Activated effector memory CD4-positive, alpha-beta T cell treated with anti-CD3 and anti-CD28 coated beads, Interleukin-2, amount 50 U/mL, for 16 hours (primary cell): ENCODE measurements around the gene PARPBP.
"Not testable (repeated sequence)": the region's sequence is repeated elsewhere in the genome, so short reads cannot be mapped to it uniquely, and the experiment has no call there.

ENCODE experiments used
- DNase-seq: peaks from one replicate; pipeline ENCODE4 v3.0.0-alpha.2; 2020

Gene PARPBP, protein sequence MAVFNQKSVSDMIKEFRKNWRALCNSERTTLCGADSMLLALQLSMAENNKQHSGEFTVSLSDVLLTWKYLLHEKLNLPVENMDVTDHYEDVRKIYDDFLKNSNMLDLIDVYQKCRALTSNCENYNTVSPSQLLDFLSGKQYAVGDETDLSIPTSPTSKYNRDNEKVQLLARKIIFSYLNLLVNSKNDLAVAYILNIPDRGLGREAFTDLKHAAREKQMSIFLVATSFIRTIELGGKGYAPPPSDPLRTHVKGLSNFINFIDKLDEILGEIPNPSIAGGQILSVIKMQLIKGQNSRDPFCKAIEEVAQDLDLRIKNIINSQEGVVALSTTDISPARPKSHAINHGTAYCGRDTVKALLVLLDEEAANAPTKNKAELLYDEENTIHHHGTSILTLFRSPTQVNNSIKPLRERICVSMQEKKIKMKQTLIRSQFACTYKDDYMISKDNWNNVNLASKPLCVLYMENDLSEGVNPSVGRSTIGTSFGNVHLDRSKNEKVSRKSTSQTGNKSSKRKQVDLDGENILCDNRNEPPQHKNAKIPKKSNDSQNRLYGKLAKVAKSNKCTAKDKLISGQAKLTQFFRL

DNA sequence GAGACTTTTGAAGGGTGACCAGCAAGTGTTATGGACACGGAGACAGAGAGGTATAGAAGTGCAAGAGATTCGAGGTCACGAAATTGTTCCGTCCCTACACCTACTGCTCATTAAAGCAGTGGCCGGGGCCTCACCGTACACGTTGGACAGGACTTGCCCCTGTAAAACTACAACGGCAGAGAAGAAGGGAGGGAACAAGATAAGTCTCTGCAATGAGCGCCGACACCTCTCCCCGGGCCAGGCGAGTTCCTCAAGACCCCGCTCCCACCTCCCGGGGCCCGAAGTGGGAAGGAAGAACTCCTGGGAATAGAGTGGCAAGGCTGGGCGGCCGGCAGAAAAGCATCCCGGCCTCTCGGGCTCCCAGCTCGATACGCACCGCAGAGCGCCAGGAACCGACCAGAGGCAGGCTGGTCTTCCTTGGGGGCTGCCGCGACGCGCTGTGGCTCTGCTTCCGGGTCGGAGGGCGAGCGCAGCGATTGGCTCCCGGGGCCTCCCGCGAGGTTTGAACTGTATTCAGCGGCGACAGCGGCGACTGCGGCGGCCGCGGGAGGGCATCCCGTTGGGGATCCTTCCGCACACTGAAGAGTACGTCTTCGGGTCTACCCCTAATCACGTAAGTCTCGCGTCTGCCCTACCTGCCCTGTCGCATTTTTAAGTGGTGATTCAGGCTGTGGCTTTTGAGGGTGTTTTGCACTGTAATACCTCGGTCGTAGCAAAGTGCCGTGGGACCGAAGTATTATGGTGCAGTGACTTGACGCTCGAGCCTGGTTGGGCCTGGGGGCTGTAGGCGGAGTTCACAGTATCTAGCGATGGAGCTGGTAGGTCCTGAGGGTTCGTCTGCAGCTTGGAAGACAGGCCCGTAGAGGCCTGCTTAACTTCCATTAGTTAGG lies at the start of gene PARPBP, which contains the start of gene NUP37:
PARPBP (plus strand) TSS at position 510 of the 890 bp plus-strand sequence. CDS start 3,706 bp downstream, outside the sequence.
NUP37 (minus strand) TSS at position 441 of the 890 bp plus-strand sequence. CDS start 1,596 bp downstream, outside the sequence.
- DNase-seq = peak; percentile 97

DNA sequence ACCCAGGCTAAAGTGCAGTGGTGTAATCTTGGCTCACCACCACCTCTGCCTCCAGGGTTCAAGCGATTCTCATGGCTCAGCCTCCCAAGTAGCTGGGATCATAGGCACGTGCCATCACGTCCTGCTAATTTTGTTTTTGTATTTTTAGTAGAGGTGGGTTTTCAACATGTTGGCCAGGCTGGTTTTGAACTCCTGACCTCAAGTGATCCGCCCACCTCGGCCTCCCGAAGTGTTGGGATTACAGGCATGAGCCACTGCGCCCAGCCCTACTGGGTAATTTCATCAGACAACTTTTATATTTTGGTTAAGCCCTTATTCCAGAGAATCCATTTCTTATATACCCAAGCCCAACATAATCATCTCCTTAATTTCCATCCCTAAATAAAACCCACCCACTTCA lies 47.9 kb upstream of the PARPBP start:
- DNase-seq = not testable (repeated sequence)

DNA sequence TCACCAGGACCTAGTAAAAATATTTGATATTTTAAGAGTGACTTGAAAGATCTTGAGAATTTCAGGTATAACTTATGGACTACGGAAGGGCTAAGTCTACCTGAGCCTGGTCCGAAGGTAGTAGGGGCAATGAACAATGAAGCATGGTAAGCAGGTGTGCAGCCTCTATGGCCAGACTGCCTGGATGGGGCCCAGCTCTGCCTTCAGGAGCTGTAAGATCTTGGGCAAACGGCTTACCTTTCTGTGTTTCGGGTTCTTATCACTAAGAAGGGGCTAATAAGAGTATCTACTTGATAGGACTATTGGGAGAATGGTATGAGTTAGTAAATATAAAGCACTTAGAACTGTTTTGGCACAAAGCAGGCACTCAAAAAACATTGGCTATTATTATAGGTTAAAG lies 39.1 kb upstream of the PARPBP start:
- DNase-seq = no peak

DNA sequence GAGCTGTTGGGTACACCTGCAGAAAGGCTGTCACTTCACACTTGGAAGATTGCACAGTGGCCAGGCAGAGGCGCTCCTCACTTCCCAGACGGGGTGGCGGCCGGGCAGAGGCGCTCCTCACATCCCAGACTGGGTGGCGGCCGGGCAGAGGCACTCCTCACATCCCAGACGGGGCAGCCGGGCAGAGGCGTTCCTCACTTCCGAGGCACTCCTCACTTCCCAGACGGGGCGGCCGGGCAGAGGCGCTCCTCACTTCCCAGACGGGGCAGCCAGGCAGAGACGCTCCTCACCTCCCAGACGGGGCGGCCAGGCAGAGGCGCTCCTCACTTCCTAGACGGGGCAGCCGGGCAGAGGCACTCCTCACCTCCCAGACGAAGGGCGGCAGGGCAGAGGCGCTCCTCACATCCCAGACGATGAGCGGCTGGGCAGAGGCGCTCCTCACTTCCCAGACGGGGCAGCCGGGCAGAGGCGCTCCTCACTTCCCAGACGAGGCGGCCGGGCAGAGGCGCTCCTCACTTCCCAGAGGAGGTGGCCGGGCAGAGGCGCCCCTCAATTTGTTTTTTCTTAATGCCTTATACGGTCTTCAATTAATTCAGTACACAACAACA lies 30.7 kb upstream of the PARPBP start:
- not testable (repeated sequence) for DNase-seq

DNA sequence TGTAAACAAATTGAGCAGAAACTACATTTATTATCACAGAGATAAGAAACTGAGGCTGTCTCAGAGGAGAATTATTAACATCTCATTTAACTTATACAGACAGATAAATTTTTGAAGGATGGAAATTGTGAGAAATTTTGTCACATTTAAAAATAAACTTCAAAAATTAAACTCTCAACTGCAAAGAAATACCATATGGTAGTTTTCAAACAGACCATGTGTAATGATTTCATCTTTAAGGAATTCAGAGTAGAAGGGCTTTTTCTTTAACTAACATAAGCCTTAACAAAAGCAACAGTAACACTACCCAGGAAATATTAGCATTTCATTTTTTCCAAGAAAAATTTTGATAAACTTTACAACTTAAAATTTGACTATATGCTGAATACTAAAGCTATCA lies 26.7 kb upstream of the PARPBP start:
- no peak for DNase-seq

DNA sequence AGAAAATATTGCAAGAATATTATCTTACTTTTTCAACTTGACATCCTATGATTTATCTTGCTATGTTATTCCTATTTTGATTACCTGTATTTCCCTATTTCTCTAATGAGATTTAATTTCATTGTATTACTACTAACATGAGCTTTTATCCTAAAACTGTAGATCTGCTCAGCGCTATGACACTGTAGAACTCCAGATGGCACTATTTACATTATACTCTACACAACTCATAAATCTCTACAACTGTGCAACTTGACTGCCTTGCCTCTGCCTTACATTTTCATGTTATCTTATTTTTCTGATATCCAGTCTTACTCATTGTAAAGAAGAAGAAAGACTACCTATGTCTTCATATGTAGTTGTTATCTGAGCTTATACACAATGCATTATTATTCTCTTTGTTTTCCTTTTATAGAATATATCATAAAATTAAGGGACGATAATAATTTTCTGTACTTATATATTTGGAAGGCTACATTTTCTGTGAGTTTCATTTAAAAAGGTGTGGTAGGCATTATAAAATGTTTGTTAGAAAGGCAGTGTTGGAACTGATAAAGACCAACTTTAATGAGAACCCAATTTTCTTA lies 24.2 kb upstream of the PARPBP start:
- no peak for DNase-seq

DNA sequence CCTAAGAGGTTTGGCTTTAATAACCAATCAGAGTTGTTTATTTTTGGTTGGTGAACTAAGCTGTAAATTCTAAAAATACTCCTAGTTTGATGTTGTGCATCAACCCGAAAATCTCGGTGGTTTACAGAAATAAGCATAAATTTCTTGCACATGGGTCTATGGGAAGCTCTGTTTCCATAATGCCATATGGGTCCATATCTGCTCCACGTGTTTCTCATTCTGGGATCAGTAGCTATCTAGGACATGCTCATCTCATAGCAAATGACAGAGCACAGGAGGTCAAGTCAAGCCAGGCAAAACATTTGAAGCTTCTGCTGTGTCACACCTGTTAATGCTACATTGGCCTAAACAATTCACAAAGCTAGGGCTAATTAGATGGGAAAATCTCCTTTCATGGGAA lies 23.1 kb upstream of the PARPBP start:
- DNase-seq = no peak

DNA sequence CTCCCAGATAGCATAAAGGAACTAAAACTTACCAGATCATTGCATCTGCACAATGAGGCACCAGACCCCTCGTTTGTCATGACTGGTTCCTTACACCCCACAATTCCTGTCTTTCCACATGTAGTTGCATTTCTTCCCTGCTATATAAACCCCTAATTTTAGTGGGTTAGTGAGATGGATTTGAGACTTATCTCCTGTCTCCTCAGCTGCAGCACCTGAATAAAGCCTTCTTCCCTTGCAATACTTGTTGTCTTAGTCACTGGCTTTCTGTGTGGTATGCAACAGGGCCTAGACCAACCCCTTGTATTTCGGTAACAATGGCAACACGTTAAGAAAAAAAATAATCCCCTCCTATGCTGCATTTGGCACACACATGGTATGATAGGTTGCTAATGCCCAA lies 13.1 kb upstream of the PARPBP start:
- DNase-seq = no peak

DNA sequence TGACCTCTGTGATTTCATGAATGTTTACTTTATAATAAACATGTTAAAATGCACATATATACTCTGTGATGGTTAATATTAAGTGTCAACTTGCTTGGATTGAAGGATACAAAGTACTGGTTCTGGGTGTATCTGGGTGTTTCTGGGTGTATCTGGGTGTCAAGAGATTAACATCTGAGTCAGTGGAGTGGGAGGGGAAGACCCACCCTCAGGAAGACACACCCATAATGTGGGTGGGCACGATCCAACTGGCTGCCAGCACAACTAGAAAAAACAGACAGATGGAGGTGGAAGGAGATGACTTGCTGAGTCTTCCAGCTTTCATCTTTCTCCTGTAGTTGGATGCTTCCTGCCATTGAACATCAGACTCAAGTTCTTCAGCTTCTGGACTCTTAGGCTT lies 12.0 kb upstream of the PARPBP start:
- DNase-seq = no peak

DNA sequence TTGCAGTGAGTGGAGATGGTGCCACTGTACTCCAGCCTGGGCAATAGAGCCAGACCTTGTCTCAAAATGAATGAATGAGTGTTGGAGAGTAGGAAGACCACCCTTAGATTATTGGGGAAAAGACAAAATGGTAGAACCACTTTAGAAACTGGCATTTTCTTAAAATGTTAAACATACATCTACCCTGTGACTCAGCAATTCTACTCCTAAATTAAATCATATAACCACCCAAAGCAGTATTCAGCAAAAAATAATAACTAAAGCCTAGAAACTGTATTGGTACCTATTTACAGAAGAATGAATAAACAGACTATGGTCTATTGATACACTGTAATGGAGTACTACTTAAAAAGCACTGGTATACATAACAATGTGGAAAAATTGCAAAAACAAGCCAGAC lies 9.2 kb upstream of the PARPBP start:
- DNase-seq = no peak

DNA sequence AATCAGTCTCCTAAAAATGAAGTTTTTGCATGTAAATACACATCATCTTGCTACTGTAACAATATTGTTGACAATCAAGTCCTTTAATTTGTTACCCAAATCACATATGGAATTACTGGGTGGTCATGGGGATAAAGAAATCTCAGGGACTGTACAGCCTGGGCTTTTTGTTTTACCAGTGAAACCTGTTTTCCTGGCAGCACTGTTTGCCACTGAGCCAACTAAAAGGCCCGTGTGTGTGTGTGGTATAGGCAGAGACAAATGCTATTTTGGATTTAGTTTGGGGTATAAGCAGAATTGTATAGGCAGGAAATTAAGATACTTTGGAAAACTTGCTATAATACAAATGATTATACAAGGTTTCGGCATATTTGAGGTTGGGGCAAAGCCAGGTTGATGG lies 5.8 kb upstream of the PARPBP start:
- DNase-seq = no peak

DNA sequence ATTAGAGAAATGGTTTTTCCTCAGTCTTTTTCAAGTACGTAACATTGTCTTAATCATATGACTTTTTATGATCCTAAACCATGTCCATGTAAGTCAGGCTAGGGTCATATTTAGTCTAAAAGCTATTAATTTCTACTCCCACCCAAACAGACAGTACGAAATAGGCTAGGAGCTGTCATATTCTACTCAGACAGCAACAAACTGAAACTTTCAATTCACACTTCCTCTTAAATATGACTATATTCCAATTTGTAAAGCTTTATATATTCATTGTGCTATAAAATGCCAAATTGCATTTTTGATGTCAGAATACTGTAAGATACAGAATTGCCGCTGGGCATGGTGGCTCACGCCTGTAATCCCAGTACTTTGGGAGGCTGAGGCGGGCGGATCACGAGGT lies 3.6 kb upstream of the PARPBP start:
- no peak for DNase-seq

DNA sequence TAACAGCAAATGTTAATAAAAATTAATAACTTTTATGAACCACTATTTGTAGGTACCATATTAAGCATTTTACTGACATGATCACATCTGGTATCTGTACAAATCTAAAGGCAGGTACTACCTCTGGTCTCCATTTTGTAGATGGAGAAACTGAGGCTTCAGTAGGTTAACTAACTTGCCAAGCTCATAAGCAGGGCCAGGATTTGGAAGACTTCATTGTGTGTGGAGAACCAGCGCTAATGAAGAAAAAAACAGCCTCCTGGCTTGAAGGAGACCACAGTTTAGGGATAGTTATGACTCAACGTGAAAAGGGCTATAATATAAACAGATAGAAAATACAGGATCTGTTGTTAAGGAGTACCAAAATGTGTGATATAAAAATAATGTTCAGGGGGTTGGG lies 1.1 kb upstream of the PARPBP start:
- DNase-seq = no peak

DNA sequence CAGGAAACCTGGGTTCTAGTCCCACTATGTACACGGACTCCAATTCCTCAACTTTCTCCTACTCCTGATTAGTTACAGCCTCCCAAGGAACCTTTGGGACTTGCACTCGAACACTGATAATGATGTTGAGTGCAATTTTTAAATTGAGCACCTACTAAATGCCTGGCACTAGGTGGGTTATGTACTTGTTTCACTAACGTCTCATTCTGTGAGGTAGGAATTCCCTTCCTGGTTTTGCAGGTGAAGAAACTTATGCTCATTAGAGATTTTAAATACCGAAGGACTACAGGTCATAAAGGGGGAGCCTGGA lies 536 bp downstream of the PARPBP start:
- DNase-seq = no peak

DNA sequence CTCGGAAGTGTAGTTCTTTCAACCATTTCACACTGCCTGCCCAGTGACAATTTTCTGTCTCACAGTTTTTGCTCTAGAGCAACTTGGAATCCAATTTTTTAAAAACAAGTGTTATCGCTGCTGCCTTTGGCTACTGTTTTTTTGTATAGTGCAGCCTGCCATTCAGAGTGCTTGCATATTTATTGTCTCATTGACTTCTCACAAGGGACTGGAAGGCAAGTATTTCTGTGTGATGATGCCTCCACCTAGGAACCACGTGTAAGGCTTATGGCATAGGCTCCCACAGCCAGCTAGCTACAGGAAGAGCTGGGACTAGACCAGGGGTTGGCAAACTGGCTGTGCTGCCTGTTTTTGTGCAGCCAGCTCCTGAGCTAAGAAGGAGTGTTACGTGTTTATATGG lies 903 bp downstream of the PARPBP start:
- DNase-seq = no peak

DNA sequence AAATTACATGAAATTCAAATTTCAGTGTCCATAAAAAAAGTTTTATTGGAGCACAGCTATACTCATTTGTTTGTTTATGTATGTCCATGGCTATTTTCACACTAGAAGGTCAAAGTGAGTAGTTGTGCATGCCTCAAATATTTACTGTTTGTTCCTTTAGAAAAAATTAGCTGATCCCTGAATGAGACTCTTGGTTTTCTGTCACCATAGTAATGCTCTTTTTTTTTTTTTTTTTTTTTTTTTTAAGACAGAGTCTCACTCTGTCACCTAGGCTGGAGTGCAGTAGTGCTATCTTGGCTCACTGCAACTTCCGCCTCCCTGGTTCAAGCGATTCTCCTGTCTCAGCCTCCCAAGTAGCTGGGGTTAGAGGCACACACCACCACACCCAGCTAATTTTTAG lies 1.3 kb downstream of the PARPBP start:
- DNase-seq = not testable (repeated sequence)

DNA sequence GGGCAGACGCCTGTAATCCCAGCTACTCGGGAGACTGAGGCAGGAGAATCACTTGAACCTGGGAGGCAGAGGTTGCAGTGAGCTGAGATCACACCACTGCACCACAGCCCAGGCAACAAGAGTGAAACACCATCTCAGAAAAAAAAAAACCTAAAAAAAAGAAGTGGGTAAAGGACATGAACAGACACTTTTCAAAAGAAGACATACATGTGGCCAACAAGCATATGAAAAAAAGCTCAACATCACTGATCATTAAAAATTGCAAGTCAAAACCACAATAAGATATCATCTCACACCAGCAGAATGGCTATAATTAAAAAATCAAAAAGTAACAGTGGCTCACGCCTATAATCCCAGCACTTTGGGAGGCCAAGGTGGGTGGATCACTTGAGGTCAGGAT lies 10.7 kb downstream of the PARPBP start:
- not testable (repeated sequence) for DNase-seq

DNA sequence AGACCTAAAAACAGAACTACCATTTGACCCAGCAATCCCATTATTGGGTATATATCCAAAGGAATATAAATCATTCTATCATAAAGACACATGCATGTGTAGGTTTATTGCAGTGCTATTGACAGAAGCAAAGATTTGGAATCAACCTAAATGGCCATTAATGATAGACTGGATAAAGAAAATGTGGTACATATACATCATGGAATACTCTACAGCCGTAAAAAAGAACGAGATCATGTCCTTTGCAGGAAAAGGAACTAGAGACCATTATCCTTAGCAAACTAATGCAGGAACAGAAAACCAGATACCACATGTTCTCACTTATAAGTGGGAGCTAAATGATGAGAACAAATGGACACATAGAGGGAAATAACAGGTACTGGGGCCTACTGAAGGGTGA lies 11.5 kb downstream of the PARPBP start:
- not testable (repeated sequence) for DNase-seq

DNA sequence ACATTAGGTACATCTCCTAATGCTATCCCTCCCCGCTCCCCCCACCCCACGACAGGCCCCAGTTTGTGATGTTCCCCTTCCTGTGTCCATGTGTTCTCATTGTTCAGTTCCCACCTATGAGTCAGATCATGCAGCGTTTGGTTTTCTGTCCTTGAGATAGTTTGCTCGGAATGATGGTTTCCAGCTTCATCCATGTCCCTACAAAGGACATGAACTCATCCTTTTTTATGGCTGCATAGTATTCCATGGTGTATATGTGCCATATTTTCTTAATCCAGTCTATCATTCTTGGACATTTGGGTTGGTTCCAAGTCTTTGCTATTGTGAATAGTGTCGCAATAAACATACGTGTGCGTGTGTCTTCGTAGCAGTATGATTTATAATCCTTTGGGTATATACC lies 17.6 kb downstream of the PARPBP start:
- not testable (repeated sequence) for DNase-seq

DNA sequence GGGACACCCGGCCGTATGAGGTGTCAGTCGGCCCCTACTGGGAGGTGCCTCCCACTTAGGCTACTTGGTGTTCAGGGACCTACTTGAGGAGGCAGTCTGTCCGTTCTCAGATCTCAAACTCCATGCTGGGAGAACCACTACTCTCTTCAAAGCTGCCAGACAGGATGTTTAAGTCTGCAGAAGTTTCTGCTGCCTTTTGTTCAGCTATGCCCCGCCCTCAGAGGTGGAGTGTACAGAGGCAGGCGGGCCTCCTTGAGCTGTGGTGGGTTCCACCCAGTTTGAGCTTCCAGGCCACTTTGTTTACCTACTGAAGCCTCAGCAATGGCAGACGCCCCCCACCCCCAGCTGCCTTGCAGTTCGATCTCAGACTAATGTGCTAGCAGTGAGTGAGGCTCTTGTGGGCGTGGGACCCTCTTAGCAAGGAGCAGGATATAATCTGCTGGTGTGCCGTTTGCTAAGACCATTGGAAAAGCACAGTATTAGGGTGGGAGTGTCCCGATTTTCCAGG lies 22.9 kb downstream of the PARPBP start:
- not testable (repeated sequence) for DNase-seq

DNA sequence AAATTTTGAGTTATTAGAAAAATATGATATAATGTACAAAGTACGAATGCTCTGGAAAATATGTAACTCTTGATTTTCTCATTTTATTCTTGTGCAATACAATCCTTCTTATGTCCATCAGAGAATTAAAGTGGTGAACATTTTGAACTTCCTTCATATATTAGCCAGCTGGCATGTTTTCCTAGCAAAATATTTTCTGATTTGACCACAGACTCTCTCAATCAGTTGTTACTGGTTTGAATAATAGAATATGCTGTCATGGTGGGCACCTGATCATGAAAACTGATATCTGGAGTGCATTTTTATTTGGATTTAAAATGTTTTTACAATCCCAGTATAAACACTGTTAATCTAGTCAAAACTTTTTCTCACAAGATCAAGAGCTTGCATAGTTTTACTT lies 24.2 kb downstream of the PARPBP start:
- DNase-seq = no peak

DNA sequence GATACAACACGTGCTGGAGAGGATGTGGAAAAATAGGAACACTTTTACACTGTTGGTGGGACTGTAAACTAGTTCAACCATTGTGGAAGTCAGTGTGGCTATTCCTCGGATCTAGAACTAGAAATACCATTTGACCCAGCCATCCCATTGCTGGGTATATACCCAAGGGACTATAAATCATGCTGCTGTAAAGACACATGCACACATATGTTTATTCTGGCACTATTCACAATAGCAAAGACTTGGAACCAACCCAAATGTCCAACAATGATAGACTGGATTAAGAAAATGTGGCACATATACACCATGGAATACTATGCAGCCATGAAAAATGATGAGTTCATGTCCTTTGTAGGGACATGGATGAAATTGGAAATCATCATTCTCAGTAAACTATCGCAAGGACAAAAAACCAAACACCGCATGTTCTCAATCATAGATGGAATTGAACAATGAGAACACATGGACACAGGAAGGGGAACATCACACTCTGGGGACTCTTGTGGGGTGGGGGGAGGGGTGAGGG lies 27.1 kb downstream of the PARPBP start:
- not testable (repeated sequence) for DNase-seq
